Neural cell (in vitro differentiated cells): ENCODE data around the gene PXK. TPM values are rescaled to one million over a fixed set of nuclear protein-coding genes. Genes with fewer than 3 reads are reported as not detected.

Source experiments
- H2AFZ ChIP-seq: fragments of 200-600, 300-800 bp; sonication (generic), shearing (Covaris generic); 2 replicates; pipeline ENCODE4 v1.6.0; 2014; ENCODE audit warnings: low read depth, mild to moderate bottlenecking, antibody characterized with exemption, low read length, moderate library complexity
- H3F3A ChIP-seq: fragments of 200-600 bp; shearing (Covaris generic); 2 replicates; pipeline ENCODE4 v1.6.1; 2016; ENCODE audit warnings: mild to moderate bottlenecking, moderate library complexity, mixed read lengths, antibody characterized with exemption, low read length; ENCODE audit not compliant: insufficient read depth, poor library complexity, severe bottlenecking
- H3K27ac ChIP-seq: fragments of 200-600, 300-800 bp; sonication (generic), shearing (Covaris generic); 2 replicates; pipeline ENCODE4 v1.5.1; 2014; ENCODE audit warnings: mild to moderate bottlenecking, low read length, moderate library complexity
- H3K27me3 ChIP-seq: fragments of 300-800, 200-600 bp; sonication (generic), shearing (Covaris generic); 2 replicates; pipeline ENCODE4 v1.6.0; 2014; ENCODE audit warnings: mild to moderate bottlenecking, low read depth, low read length, moderate library complexity; ENCODE audit not compliant: insufficient read depth
- H3K36me3 ChIP-seq: fragments of 300-800, 200-600 bp; sonication (generic), shearing (Covaris generic); 2 replicates; pipeline ENCODE4 v1.5.1; 2014; ENCODE audit warnings: mild to moderate bottlenecking, antibody characterized with exemption, low read length, moderate library complexity; ENCODE audit not compliant: insufficient read depth
- H3K4me2 ChIP-seq: fragments of 300-800, 200-600 bp; sonication (generic), shearing (Covaris generic); 2 replicates; pipeline ENCODE4 v1.6.0; 2014; ENCODE audit warnings: mild to moderate bottlenecking, low read length
- H3K4me3 ChIP-seq: fragments of 300-800, 200-600 bp; sonication (generic), shearing (Covaris generic); 2 replicates; pipeline ENCODE4 v1.5.1; 2014; ENCODE audit warnings: mild to moderate bottlenecking, low read length, moderate library complexity
- H3K79me2 ChIP-seq: fragments of 200-600 bp; shearing (Covaris generic); replicated peaks from 2 replicates; pipeline ENCODE4 v1.6.0; 2014; ENCODE audit warnings: mild to moderate bottlenecking, low read length, moderate library complexity; ENCODE audit not compliant: insufficient read depth
- H3K9ac ChIP-seq: fragments of 300-800, 200-600 bp; sonication (generic), shearing (Covaris generic); 2 replicates; pipeline ENCODE4 v1.6.1; 2016; ENCODE audit warnings: mild to moderate bottlenecking, low read length, mixed read lengths
- H3K9me2 ChIP-seq: fragments of 200-600 bp; shearing (Covaris generic); 2 replicates; pipeline ENCODE4 v1.6.1; 2016; ENCODE audit warnings: mild to moderate bottlenecking, low read length, mixed read lengths; ENCODE audit not compliant: insufficient read depth
- H3K9me3 ChIP-seq: fragments of 200-600, 300-800 bp; sonication (generic), shearing (Covaris generic); 2 replicates; pipeline ENCODE4 v1.6.1; 2016; ENCODE audit warnings: mild to moderate bottlenecking, mixed run types, low read length, moderate library complexity, mixed read lengths
- H4K20me1 ChIP-seq: fragments of 200-600 bp; shearing (Covaris generic); 2 replicates; pipeline ENCODE4 v1.6.1; 2016; ENCODE audit warnings: mild to moderate bottlenecking, mixed run types; ENCODE audit not compliant: insufficient read depth
- EP300 ChIP-seq: fragments of 450-650 bp; conservative IDR thresholded peaks from 2 replicates; pipeline ENCODE4 v1.6.1; 2014; ENCODE audit warnings: antibody characterized with exemption, mild to moderate bottlenecking, moderate library complexity; ENCODE audit not compliant: poor library complexity, severe bottlenecking
- EZH2 ChIP-seq: fragments of 200-600, 300-800 bp; shearing (Covaris generic), sonication (generic); IDR thresholded peaks from 2 replicates; pipeline ENCODE4 v1.6.1; 2014; ENCODE audit warnings: antibody characterized with exemption, low read length, borderline replicate concordance, mild to moderate bottlenecking; ENCODE audit not compliant: insufficient read depth, poor library complexity, severe bottlenecking
- MXI1 ChIP-seq: fragments of 450-650 bp; conservative IDR thresholded peaks from 2 replicates; pipeline ENCODE4 v1.6.1; 2014; ENCODE audit warnings: antibody characterized with exemption, mild to moderate bottlenecking; ENCODE audit not compliant: poor library complexity, severe bottlenecking
- POLR2AphosphoS5 ChIP-seq: IDR thresholded peaks from 2 replicates; pipeline ENCODE4 v1.6.1; 2012
- RAD21 ChIP-seq: fragments of 450-650 bp; conservative IDR thresholded peaks from 2 replicates; pipeline ENCODE4 v1.6.1; 2014; ENCODE audit warnings: antibody characterized with exemption, mild to moderate bottlenecking, moderate library complexity
- SMC3 ChIP-seq: fragments of 450-650 bp; conservative IDR thresholded peaks from 2 replicates; pipeline ENCODE4 v1.6.1; 2014; ENCODE audit warnings: antibody characterized with exemption, mild to moderate bottlenecking, moderate library complexity; ENCODE audit not compliant: poor library complexity
- TAF1 ChIP-seq: IDR thresholded peaks from 2 replicates; pipeline ENCODE4 v1.6.1; 2012; ENCODE audit warnings: low read depth
- polyA plus RNA-seq: library from polyadenylated mRNA; depleted of rRNA; stranded (reverse); fragments of >200 nt; gene quantifications from 2 replicates; pipeline ENCODE4 v1.2.3, GENCODE V29; 2014
- TF ChIP-seq, protein P1 (sequence below): fragments of 450-650 bp; IDR thresholded peaks from 2 replicates; pipeline ENCODE4 v1.5.1; 2014; ENCODE audit warnings: antibody characterized with exemption, mild to moderate bottlenecking, moderate library complexity; ENCODE audit not compliant: poor library complexity, severe bottlenecking
- TF ChIP-seq, protein P2 (sequence below): IDR thresholded peaks from 2 replicates; pipeline ENCODE4 v1.6.1; 2012; ENCODE audit warnings: borderline replicate concordance

Gene PXK
- polyA plus RNA-seq, 1 donor from 2014 or later: 37.7 TPM

DNA sequence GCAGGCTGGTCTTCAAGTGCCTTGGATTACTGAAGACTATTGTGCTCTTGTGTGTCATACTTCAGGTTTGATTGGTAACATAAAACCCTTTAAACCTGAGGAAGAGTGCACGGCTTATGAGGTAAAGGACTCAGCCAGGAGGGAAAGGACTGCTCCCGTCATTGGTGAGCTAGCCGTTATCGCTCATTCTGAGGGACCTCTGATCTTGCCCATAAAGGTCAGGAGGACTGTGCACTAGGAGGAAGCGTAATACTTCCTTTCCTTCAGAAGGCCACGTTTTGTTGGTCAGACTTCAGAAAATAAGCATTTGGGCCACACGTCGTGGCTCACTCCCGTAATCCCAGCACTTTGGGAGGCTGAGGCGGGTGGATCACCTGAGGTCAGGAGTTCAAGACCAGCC lies 37.7 kb downstream of the PXK start:
- no peaks in the 10 kb centered on the region for H4K20me1 ChIP-seq
- H3K9me3 ChIP-seq: no peaks in the 10 kb centered on the region
- no peak for TF ChIP-seq RAD21
- no peak for TF ChIP-seq MXI1
- TF ChIP-seq TAF1: no peak
- TF ChIP-seq, protein P1, sequence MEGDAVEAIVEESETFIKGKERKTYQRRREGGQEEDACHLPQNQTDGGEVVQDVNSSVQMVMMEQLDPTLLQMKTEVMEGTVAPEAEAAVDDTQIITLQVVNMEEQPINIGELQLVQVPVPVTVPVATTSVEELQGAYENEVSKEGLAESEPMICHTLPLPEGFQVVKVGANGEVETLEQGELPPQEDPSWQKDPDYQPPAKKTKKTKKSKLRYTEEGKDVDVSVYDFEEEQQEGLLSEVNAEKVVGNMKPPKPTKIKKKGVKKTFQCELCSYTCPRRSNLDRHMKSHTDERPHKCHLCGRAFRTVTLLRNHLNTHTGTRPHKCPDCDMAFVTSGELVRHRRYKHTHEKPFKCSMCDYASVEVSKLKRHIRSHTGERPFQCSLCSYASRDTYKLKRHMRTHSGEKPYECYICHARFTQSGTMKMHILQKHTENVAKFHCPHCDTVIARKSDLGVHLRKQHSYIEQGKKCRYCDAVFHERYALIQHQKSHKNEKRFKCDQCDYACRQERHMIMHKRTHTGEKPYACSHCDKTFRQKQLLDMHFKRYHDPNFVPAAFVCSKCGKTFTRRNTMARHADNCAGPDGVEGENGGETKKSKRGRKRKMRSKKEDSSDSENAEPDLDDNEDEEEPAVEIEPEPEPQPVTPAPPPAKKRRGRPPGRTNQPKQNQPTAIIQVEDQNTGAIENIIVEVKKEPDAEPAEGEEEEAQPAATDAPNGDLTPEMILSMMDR: no peak
- no peaks in the 10 kb centered on the region for H3K9me2 ChIP-seq
- H3K27ac ChIP-seq: no peak overlapping the region
- no peak overlapping the region for H2AFZ ChIP-seq
- H3K4me3 ChIP-seq: no peak overlapping the region
- no peaks in the 10 kb centered on the region for H3K36me3 ChIP-seq
- no peaks in the 10 kb centered on the region for H3F3A ChIP-seq
- H3K4me2 ChIP-seq: no peak overlapping the region
- no peak overlapping the region for H3K9ac ChIP-seq
- no peaks in the 10 kb centered on the region for H3K27me3 ChIP-seq
- H3K79me2 ChIP-seq: no peaks in the 10 kb centered on the region

DNA sequence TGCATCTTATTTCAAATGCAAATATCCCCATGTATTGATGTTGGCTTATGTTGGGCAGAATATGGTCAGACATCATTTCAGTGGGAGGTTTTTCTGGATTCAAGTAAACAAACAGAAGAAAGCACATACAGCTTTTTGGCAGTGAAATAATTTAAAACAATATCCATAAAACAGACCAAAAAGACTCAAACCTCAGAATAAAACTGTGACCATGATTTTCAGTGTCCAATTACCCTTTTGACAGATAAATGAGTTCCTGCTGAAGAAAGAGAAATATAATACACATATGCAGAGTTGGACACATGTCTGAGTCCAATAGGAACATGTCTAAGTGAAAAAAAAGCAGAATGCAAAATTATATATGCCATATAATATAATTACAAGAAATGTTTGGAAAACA lies 39.1 kb downstream of the PXK start:
- no peaks in the 10 kb centered on the region for H3K9me3 ChIP-seq
- no peak overlapping the region for H3K4me2 ChIP-seq
- no peak overlapping the region for H2AFZ ChIP-seq
- no peak overlapping the region for H3K27ac ChIP-seq
- no peaks in the 10 kb centered on the region for H3K79me2 ChIP-seq
- no peaks in the 10 kb centered on the region for H3K9me2 ChIP-seq
- no peak for TF ChIP-seq EP300
- no peak for TF ChIP-seq RAD21
- TF ChIP-seq SMC3: no peak
- TF ChIP-seq, protein P2, sequence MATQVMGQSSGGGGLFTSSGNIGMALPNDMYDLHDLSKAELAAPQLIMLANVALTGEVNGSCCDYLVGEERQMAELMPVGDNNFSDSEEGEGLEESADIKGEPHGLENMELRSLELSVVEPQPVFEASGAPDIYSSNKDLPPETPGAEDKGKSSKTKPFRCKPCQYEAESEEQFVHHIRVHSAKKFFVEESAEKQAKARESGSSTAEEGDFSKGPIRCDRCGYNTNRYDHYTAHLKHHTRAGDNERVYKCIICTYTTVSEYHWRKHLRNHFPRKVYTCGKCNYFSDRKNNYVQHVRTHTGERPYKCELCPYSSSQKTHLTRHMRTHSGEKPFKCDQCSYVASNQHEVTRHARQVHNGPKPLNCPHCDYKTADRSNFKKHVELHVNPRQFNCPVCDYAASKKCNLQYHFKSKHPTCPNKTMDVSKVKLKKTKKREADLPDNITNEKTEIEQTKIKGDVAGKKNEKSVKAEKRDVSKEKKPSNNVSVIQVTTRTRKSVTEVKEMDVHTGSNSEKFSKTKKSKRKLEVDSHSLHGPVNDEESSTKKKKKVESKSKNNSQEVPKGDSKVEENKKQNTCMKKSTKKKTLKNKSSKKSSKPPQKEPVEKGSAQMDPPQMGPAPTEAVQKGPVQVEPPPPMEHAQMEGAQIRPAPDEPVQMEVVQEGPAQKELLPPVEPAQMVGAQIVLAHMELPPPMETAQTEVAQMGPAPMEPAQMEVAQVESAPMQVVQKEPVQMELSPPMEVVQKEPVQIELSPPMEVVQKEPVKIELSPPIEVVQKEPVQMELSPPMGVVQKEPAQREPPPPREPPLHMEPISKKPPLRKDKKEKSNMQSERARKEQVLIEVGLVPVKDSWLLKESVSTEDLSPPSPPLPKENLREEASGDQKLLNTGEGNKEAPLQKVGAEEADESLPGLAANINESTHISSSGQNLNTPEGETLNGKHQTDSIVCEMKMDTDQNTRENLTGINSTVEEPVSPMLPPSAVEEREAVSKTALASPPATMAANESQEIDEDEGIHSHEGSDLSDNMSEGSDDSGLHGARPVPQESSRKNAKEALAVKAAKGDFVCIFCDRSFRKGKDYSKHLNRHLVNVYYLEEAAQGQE: no peak
- TF ChIP-seq, protein P1: no peak
- no peak for TF ChIP-seq TAF1
- TF ChIP-seq POLR2AphosphoS5: no peak
- TF ChIP-seq MXI1: no peak
- TF ChIP-seq EZH2: no peak
- H3K4me3 ChIP-seq: no peak overlapping the region
- H3F3A ChIP-seq: no peaks in the 10 kb centered on the region
- no peaks in the 10 kb centered on the region for H3K27me3 ChIP-seq
- H3K9ac ChIP-seq: no peak overlapping the region
- no peaks in the 10 kb centered on the region for H4K20me1 ChIP-seq
- H3K36me3 ChIP-seq: no peaks in the 10 kb centered on the region
